ENCODE measurements around the gene COA6.

The COA6 gene

GRCh38 chr1:234408757-234409156 lies 35.5 kb downstream of the COA6 start:
- in situ Hi-C loops (cut with MboI; ENCODE audit: low sequenced_read_pairs) = no loop called here

- in situ Hi-C loops (cut with MboI; ENCODE audit: low sequenced_read_pairs) = no loop called here
Measured at GRCh38 chr1:234409328-234409727, 36.1 kb downstream of the COA6 start.

GRCh38 chr1:234412830-234413229 lies 39.6 kb downstream of the COA6 start:
- in situ Hi-C loops (cut with MboI; ENCODE audit: low sequenced_read_pairs) = no loop called here

- in situ Hi-C loops (cut with MboI; ENCODE audit: low sequenced_read_pairs) = no loop called here
Measured at GRCh38 chr1:234413485-234413884, 40.2 kb downstream of the COA6 start.

GRCh38 chr1:234413990-234414389 lies 40.7 kb downstream of the COA6 start:
- in situ Hi-C loops (cut with MboI; ENCODE audit: low sequenced_read_pairs) = no loop called here

- in situ Hi-C loops (cut with MboI; ENCODE audit: low sequenced_read_pairs) = no loop called here
Measured at GRCh38 chr1:234427950-234428646, 54.8 kb downstream of the COA6 start.

- in situ Hi-C loops (cut with MboI; ENCODE audit: low sequenced_read_pairs) = no loop called here
Measured at GRCh38 chr1:234429434-234429806, 56.2 kb downstream of the COA6 start.

GRCh38 chr1:234430691-234431090 lies 57.4 kb downstream of the COA6 start:
- in situ Hi-C loops (cut with MboI; ENCODE audit: low sequenced_read_pairs) = no loop called here

- in situ Hi-C loops (cut with MboI; ENCODE audit: low sequenced_read_pairs) = no loop called here
Measured at GRCh38 chr1:234431255-234431654, 58.0 kb downstream of the COA6 start.

GRCh38 chr1:234433563-234434285 lies 60.5 kb downstream of the COA6 start:
- in situ Hi-C loops (cut with MboI; ENCODE audit: low sequenced_read_pairs) = no loop called here

All from hTERT RPE-1 (cell line).